Peyer's patch (tissue), 4 donors: ENCODE measurements around the gene KRT39. TPM values are rescaled to one million over a fixed set of nuclear protein-coding genes. Genes with fewer than 3 reads are reported as not detected.

Experiments used
- DNase-seq, 3 donors: peaks; one replicate each; pipeline ENCODE4 v3.0.0-alpha.2; 2017 to 2019
- H3K27ac ChIP-seq, 4 donors: fragments of 200-600 bp; sonication (generic); one replicate each; pipeline ENCODE4 v1.5.1; 2016 to 2019
- H3K27me3 ChIP-seq, 2 donors: fragments of 200-600 bp; sonication (generic); one replicate each; pipeline ENCODE4 v1.5.1; 2019
- H3K36me3 ChIP-seq, 3 donors: fragments of 200-600 bp; sonication (generic); one replicate each; pipeline ENCODE4 v1.5.1; 2016 to 2019
- H3K4me1 ChIP-seq, 4 donors: fragments of 200-600 bp; sonication (generic); one replicate each; pipeline ENCODE4 v1.5.1; 2016 to 2019
- H3K4me3 ChIP-seq, 4 donors: fragments of 200-600 bp; sonication (generic); 1 replicate in 3 of 4; 2 replicates in 1 of 4; pipeline ENCODE4 v1.5.1; 2016 to 2019; ENCODE audit warnings: mild to moderate bottlenecking in 1 of 4
- H3K9me3 ChIP-seq, 4 donors: fragments of 200-600 bp; sonication (generic); one replicate each; pipeline ENCODE4 v1.5.1; 2016 to 2019; ENCODE audit warnings: mild to moderate bottlenecking in 1 of 4
- POLR2A ChIP-seq, 2 donors: fragments of 450-650 bp; IDR thresholded peaks; one replicate each; pipeline ENCODE4 v1.5.1; 2017; ENCODE audit warnings: antibody characterized with exemption in 2 of 2, mild to moderate bottlenecking in 2 of 2, moderate library complexity in 2 of 2
- total RNA-seq, 4 donors: library from RNA; depleted of rRNA; stranded (reverse); fragments of >200 nt; gene quantifications; one replicate each; pipeline ENCODE4 v1.1.0, GENCODE V29; 2016
- TF ChIP-seq, protein P1 (sequence below), 6 experiments: fragments of 450-650 bp in 4 of 6; fragments of 200-600 bp in 2 of 6; sonication (generic) in 1 of 6; IDR thresholded peaks; one replicate each; pipeline ENCODE4 v1.5.1; 2017 to 2019; ENCODE audit warnings: antibody characterized with exemption in 6 of 6, mild to moderate bottlenecking in 3 of 6, moderate library complexity in 1 of 6

Gene KRT39
- total RNA-seq, 4 donors from 2014 or later = not detected

DNA sequence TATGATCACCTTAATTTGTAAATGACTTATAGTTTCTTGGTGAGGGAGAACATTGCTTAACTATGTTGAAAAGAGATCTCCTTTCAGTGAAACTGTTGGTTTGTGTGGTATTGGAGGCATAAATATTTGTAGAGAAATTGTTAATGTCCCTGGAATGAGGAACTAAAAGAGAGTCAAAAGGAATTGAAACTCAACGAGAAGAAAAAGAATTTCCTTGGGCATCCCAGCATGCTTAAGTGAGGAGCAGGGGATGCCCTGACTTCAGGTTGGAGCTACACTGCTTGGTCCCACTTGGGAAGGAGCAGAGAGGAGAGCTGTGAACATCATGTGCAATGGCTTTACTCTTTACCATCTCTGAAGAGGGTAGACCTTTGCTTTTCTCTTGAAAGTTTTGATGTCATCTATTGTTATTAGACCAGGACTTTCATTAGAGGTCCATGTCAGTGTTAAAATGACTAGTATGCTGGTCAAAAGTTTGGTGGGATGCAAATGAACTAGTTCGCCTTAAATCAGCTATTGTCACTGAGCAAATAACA, 51.0 kb downstream of the KRT39 start:
- Histone ChIP-seq H3K4me1 (no peaks in the 10 kb centered on the region), H3K4me3 (no peak overlapping the region), H3K9me3 (no peaks in the 10 kb centered on the region), H3K27ac (no peak overlapping the region), H3K36me3 (no peaks in the 10 kb centered on the region), H3K27me3 (no peaks in the 10 kb centered on the region)
- no peak for DNase-seq
- TF ChIP-seq, protein P1, sequence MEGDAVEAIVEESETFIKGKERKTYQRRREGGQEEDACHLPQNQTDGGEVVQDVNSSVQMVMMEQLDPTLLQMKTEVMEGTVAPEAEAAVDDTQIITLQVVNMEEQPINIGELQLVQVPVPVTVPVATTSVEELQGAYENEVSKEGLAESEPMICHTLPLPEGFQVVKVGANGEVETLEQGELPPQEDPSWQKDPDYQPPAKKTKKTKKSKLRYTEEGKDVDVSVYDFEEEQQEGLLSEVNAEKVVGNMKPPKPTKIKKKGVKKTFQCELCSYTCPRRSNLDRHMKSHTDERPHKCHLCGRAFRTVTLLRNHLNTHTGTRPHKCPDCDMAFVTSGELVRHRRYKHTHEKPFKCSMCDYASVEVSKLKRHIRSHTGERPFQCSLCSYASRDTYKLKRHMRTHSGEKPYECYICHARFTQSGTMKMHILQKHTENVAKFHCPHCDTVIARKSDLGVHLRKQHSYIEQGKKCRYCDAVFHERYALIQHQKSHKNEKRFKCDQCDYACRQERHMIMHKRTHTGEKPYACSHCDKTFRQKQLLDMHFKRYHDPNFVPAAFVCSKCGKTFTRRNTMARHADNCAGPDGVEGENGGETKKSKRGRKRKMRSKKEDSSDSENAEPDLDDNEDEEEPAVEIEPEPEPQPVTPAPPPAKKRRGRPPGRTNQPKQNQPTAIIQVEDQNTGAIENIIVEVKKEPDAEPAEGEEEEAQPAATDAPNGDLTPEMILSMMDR (IDR thresholded peaks at IDR 0.05) = no peak
- no peak for TF ChIP-seq POLR2A (IDR thresholded peaks at IDR 0.05)

- Histone ChIP-seq H3K36me3 (no peaks in the 10 kb centered on the region), H3K27me3 (no peaks in the 10 kb centered on the region), H3K4me1 (peaks cover 0 to 1% (median 0%) of the 10 kb centered on the region in 4 donors), H3K4me3 (no peak overlapping the region), H3K27ac (no peak overlapping the region), H3K9me3 (no peaks in the 10 kb centered on the region)
- no peak for TF ChIP-seq POLR2A (IDR thresholded peaks at IDR 0.05)
- TF ChIP-seq, protein P1 (IDR thresholded peaks at IDR 0.05) = no peak
- DNase-seq = no peak
These were observed 51.5 kb downstream of the KRT39 start for GRCh38 chr17:40915199-40915661.

DNA sequence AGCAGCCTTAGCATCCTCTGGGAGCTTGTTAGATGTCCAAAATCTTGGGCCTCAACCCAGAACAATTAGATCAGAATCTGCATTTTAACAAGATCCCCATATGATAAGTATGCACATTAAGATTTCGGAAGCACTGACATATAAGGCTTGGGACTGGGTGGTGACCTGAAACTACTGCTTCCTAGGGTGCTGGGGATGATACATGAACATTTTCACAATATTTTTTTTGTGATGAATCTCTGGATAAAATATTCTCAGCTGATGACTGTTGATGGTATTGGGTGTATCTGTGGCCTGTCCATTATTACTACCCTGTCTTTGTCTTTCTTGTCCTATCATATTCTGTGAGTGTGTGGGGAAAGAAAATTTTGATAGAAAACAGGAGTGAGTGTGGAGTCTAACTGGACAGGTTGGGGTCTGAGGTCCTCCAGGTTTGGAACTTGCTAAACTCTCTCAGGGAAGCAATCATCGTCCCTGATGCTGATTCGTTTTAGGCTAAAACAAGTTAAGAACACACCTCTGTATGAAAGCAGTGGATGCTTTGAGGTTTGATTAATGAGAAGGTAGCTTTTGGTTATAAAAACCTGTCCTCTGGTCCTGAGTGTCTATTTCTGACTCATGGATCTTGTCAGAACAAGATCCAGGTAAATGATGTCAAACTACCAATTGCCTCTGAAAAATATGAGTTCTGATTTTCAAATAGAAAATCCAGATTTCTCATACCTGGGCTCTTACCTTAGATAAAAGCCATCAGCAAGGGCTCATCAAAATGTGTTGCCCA, 52.5 kb downstream of the KRT39 start:
- DNase-seq = no peak
- peaks cover 0 to 8% (median 0%) of the 10 kb centered on the region in 4 donors for H3K4me1 ChIP-seq
- no peaks in the 10 kb centered on the region for H3K9me3 ChIP-seq
- H3K36me3 ChIP-seq = no peaks in the 10 kb centered on the region
- no peak for TF ChIP-seq POLR2A (IDR thresholded peaks at IDR 0.05)
- TF ChIP-seq, protein P1 (IDR thresholded peaks at IDR 0.05) = no peak
- H3K27ac ChIP-seq = no peak overlapping the region
- no peaks in the 10 kb centered on the region for H3K27me3 ChIP-seq
- H3K4me3 ChIP-seq = no peak overlapping the region

GRCh38 chr17:40912486-40913210, 54.1 kb downstream of the KRT39 start:
- DNase-seq = no peak
- Histone ChIP-seq H3K4me1 (peaks cover 0 to 8% (median 0%) of the 10 kb centered on the region in 4 donors), H3K4me3 (no peak overlapping the region), H3K36me3 (no peaks in the 10 kb centered on the region), H3K27me3 (no peaks in the 10 kb centered on the region), H3K9me3 (no peaks in the 10 kb centered on the region), H3K27ac (no peak overlapping the region)
- TF ChIP-seq, protein P1 (IDR thresholded peaks at IDR 0.05) = no peak
- TF ChIP-seq POLR2A (IDR thresholded peaks at IDR 0.05) = no peak

DNA sequence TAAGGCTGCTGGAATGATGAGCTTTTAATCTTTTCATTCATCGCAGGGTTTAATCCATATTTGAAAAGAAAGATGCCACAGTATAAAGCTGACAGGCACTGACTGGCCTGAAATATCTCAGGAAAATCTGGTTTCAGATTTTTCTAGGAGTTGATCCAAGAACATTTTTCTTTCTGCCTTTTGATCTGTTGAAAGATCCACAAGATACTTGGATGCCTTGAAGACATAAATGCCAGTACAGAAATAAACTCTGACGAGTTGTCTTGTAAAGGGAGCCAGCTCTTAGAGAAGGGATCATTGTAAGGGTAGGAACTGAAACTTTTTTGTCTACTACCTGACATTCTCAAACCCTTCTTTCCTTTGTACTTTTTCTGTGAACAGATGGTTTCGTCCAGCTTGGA, 56.3 kb downstream of the KRT39 start:
- TF ChIP-seq, protein P1 (IDR thresholded peaks at IDR 0.05) = no peak
- H3K9me3 ChIP-seq = no peaks in the 10 kb centered on the region
- peaks cover 0 to 8% (median 0%) of the 10 kb centered on the region in 4 donors for H3K4me1 ChIP-seq
- no peak overlapping the region for H3K27ac ChIP-seq
- DNase-seq = no peak
- H3K4me3 ChIP-seq = no peak overlapping the region
- no peaks in the 10 kb centered on the region for H3K27me3 ChIP-seq
- H3K36me3 ChIP-seq = no peaks in the 10 kb centered on the region
